Loucy (cell line): Measurements from ENCODE around the gene TMEM183A.

Experiments
- H2AFZ ChIP-seq: fragments of 200-600 bp; sonication (generic); 2 replicates; pipeline ENCODE4 v1.6.0; 2016; ENCODE audit warnings: antibody characterized with exemption, mild to moderate bottlenecking, low read length, moderate library complexity
- H3F3A ChIP-seq: fragments of 200-600 bp; 2 replicates; pipeline ENCODE4 v1.6.0; 2016; ENCODE audit warnings: antibody characterized with exemption, low read depth, mild to moderate bottlenecking
- H3K27me3 ChIP-seq: fragments of 200-600 bp; sonication (generic); 2 replicates; pipeline ENCODE4 v1.6.1; 2014; ENCODE audit warnings: low read length, mild to moderate bottlenecking; ENCODE audit not compliant: insufficient read depth, poor library complexity, severe bottlenecking
- H3K36me3 ChIP-seq: fragments of 200-600 bp; sonication (generic); 2 replicates; pipeline ENCODE4 v1.6.1; 2016; ENCODE audit warnings: low read length; ENCODE audit not compliant: insufficient read depth
- H3K4me1 ChIP-seq: fragments of 200-600 bp; sonication (generic); 2 replicates; pipeline ENCODE4 v1.5.1; 2014; ENCODE audit warnings: low read length, mild to moderate bottlenecking; ENCODE audit not compliant: insufficient read depth, poor library complexity, severe bottlenecking
- H3K4me2 ChIP-seq: fragments of 200-600 bp; sonication (generic); 2 replicates; pipeline ENCODE4 v1.6.0; 2014; ENCODE audit warnings: antibody characterized with exemption, low read length, low read depth, mild to moderate bottlenecking; ENCODE audit not compliant: poor library complexity, severe bottlenecking
- H3K4me3 ChIP-seq: fragments of 200-600 bp; sonication (generic); 2 replicates; pipeline ENCODE4 v1.5.1; 2014; ENCODE audit warnings: low read length, mild to moderate bottlenecking, mixed read lengths; ENCODE audit not compliant: poor library complexity, severe bottlenecking
- H3K79me2 ChIP-seq: fragments of 200-600 bp; sonication (generic); 2 replicates; pipeline ENCODE4 v1.6.1; 2014; ENCODE audit warnings: low read length; ENCODE audit not compliant: insufficient read depth
- H3K9ac ChIP-seq: fragments of 200-600 bp; sonication (generic); 2 replicates; pipeline ENCODE4 v1.6.0; 2014; ENCODE audit warnings: mild to moderate bottlenecking, low read depth, low read length, moderate library complexity; ENCODE audit not compliant: poor library complexity, severe bottlenecking
- H3K9me2 ChIP-seq: fragments of 200-600 bp; sonication (generic); replicated peaks from 2 replicates; pipeline ENCODE4 v1.6.1; 2016; ENCODE audit warnings: low read depth, low read length, mixed read lengths
- H3K9me3 ChIP-seq: fragments of 200-600 bp; sonication (generic); 2 replicates; pipeline ENCODE4 v1.6.1; 2014; ENCODE audit warnings: mild to moderate bottlenecking, antibody characterized with exemption, low read length, low read depth; ENCODE audit not compliant: insufficient read depth
- H4K20me1 ChIP-seq: fragments of 200-600 bp; sonication (generic); 2 replicates; pipeline ENCODE4 v1.6.0; 2014; ENCODE audit warnings: antibody characterized with exemption, low read length, mild to moderate bottlenecking; ENCODE audit not compliant: insufficient read depth, poor library complexity, severe bottlenecking
- CTCF ChIP-seq: fragments of 200-600 bp; sonication (generic); conservative IDR thresholded peaks from 2 replicates; pipeline ENCODE4 v1.5.1; 2014; ENCODE audit warnings: mild to moderate bottlenecking, antibody characterized with exemption, low read length
- EZH2phosphoT487 ChIP-seq: fragments of 200-600 bp; IDR thresholded peaks from 2 replicates; pipeline ENCODE4 v1.6.1; 2018; ENCODE audit warnings: antibody characterized with exemption, mild to moderate bottlenecking, moderate library complexity, borderline replicate concordance

Gene TMEM183A

GRCh38 chr1:203065191-203065590, 58.0 kb downstream of the TMEM183A start:
- Histone ChIP-seq H3K36me3 (no peaks in the 10 kb centered on the region), H3F3A (no peaks in the 10 kb centered on the region), H3K79me2 (no peaks in the 10 kb centered on the region), H3K4me1 (peaks cover 8% of the 10 kb centered on the region), H3K4me2 (no peak overlapping the region), H3K4me3 (no peak overlapping the region), H3K9me3 (no peaks in the 10 kb centered on the region), H3K9ac (no peak overlapping the region), H3K27me3 (no peaks in the 10 kb centered on the region), H4K20me1 (no peaks in the 10 kb centered on the region), H2AFZ (no peak overlapping the region), H3K9me2 (no peaks in the 10 kb centered on the region)
- no peak for TF ChIP-seq EZH2phosphoT487
- no peak for TF ChIP-seq CTCF

- Histone ChIP-seq H4K20me1 (no peaks in the 10 kb centered on the region), H3K4me2 (no peak overlapping the region), H3K9ac (no peak overlapping the region), H3K4me1 (peaks cover 8% of the 10 kb centered on the region), H3F3A (no peaks in the 10 kb centered on the region), H3K36me3 (no peaks in the 10 kb centered on the region), H3K9me2 (no peaks in the 10 kb centered on the region), H3K4me3 (no peak overlapping the region), H3K79me2 (no peaks in the 10 kb centered on the region), H3K27me3 (no peaks in the 10 kb centered on the region), H2AFZ (no peak overlapping the region), H3K9me3 (no peaks in the 10 kb centered on the region)
- TF ChIP-seq CTCF (no peak), EZH2phosphoT487 (no peak)
Measured at GRCh38 chr1:203065986-203066385, 58.8 kb downstream of the TMEM183A start.

- no peak overlapping the region for H3K4me2 ChIP-seq
- no peak for TF ChIP-seq CTCF
- TF ChIP-seq EZH2phosphoT487: no peak
- no peaks in the 10 kb centered on the region for H3K9me2 ChIP-seq
- no peaks in the 10 kb centered on the region for H3K27me3 ChIP-seq
- H2AFZ ChIP-seq: no peak overlapping the region
- H4K20me1 ChIP-seq: no peaks in the 10 kb centered on the region
- peaks cover 8% of the 10 kb centered on the region for H3K4me1 ChIP-seq
- H3K36me3 ChIP-seq: no peaks in the 10 kb centered on the region
- no peaks in the 10 kb centered on the region for H3K79me2 ChIP-seq
- no peaks in the 10 kb centered on the region for H3K9me3 ChIP-seq
- no peak overlapping the region for H3K4me3 ChIP-seq
- no peak overlapping the region for H3K9ac ChIP-seq
- H3F3A ChIP-seq: no peaks in the 10 kb centered on the region
Measured at GRCh38 chr1:203066965-203067364, 59.8 kb downstream of the TMEM183A start.
